ENCODE results near the gene FANCI. TPM values are rescaled to one million over a fixed set of nuclear protein-coding genes. Genes with fewer than 3 reads are reported as not detected.

The FANCI gene
- total RNA-seq, 1 donor from 2014 or later = 9.1 TPM

DNA sequence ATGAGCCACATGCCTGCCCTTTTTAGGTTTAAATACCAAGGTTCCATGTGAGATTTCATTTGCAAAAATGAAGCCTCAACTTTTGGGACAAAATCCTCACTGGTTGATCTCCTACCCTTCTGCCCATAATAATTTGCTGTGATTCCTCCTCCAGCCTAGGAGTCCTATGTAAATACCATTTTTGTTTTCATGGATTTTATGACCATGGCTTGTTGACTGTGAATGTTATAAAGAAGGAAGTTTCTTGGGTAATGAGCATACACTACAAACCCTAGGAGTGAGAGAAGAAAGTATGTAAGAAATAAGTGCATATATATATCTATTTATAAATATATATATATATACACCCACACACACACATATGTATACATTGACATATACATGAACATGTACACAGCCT is 35.5 kb upstream of the FANCI start:
- no peak for TF ChIP-seq POLR2A (IDR thresholded peaks at IDR 0.05)
- TF ChIP-seq, protein P1, sequence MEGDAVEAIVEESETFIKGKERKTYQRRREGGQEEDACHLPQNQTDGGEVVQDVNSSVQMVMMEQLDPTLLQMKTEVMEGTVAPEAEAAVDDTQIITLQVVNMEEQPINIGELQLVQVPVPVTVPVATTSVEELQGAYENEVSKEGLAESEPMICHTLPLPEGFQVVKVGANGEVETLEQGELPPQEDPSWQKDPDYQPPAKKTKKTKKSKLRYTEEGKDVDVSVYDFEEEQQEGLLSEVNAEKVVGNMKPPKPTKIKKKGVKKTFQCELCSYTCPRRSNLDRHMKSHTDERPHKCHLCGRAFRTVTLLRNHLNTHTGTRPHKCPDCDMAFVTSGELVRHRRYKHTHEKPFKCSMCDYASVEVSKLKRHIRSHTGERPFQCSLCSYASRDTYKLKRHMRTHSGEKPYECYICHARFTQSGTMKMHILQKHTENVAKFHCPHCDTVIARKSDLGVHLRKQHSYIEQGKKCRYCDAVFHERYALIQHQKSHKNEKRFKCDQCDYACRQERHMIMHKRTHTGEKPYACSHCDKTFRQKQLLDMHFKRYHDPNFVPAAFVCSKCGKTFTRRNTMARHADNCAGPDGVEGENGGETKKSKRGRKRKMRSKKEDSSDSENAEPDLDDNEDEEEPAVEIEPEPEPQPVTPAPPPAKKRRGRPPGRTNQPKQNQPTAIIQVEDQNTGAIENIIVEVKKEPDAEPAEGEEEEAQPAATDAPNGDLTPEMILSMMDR (IDR thresholded peaks at IDR 0.05) = no peak
- DNase-seq (ENCODE audit: extremely low spot score in 2 of 2) = no peak
- intact Hi-C loops (cut with DNase I) = loop anchor here (10.0 kb wide), 1 partner anchor 217 kb away; no protein-coding TSS in a partner anchor

DNA sequence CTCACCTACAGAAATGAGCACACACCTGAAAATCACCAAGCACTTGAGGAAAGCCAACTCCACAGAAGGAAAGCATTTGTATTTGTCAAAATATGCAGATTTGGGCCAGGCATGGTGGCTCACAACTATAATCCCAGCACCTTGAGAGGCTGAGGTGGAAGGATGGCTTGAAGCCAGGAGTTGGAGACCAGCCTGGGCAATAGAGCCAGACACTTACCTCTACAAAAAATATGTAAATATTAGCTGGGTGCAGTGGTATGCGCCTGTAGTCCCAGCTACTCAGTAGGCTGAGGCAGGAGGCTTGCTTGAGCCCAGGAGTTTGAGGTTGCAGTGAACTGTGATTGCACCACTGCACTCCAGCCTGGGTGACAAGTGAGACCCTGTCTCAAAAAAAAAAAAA is 34.7 kb upstream of the FANCI start:
- Histone ChIP-seq H3K27me3 (no peaks in the 10 kb centered on the region), H3K4me3 (no peak overlapping the region), H3K9me3 (no peaks in the 10 kb centered on the region), H3K36me3 (no peaks in the 10 kb centered on the region), H3K27ac (no peak overlapping the region), H3K4me1 (peaks cover 4% of the 10 kb centered on the region)
- DNase-seq (ENCODE audit: extremely low spot score in 2 of 2) = no peak
- intact Hi-C loops (cut with DNase I) = loop anchor here (10.0 kb wide), 1 partner anchor 216 kb away; no protein-coding TSS in a partner anchor
- no peak for TF ChIP-seq POLR2A (IDR thresholded peaks at IDR 0.05)
- TF ChIP-seq POLR2AphosphoS5 (IDR thresholded peaks at IDR 0.05; ENCODE audit: insufficient read depth in 1 of 2, low read depth in 1 of 2) = no peak
- TF ChIP-seq, protein P1 (IDR thresholded peaks at IDR 0.05) = no peak

More for the DNA sequence above, 35.5 kb upstream of the FANCI start:
- H3K9me3 ChIP-seq = no peaks in the 10 kb centered on the region
- no peak overlapping the region for H3K27ac ChIP-seq
- no peak overlapping the region for H3K4me3 ChIP-seq
- H3K4me1 ChIP-seq = peaks cover 4% of the 10 kb centered on the region
- H3K36me3 ChIP-seq = no peaks in the 10 kb centered on the region
- no peaks in the 10 kb centered on the region for H3K27me3 ChIP-seq

DNA sequence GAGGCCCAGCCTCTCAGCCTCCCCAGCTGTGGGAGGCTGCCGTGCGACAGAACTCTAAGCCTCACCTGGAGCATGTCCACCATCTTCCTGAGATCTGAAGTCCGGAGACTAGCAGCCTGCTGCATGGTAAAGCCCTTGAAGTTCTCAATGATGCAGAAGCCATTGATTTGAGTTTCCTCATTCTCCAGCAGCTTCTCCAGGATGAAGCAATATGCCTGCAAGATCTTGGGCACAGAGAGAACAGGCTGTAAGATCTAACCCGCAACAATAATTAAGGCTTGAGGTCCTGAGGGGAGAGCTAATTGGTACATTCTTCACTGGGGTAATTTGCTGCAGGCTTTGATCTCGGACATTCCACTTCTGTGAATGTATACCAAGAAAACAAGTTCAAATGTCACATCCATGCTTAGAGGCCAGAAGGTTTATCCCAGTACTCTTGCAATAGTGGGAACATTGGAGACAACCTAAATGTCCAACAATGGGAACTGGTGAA is 32.1 kb upstream of the FANCI start:
- no peak overlapping the region for H3K27ac ChIP-seq
- DNase-seq (ENCODE audit: extremely low spot score in 2 of 2) = no peak
- H3K36me3 ChIP-seq = no peaks in the 10 kb centered on the region
- TF ChIP-seq, protein P1 (IDR thresholded peaks at IDR 0.05) = no peak
- no peak for TF ChIP-seq POLR2AphosphoS5 (IDR thresholded peaks at IDR 0.05; ENCODE audit: insufficient read depth in 1 of 2, low read depth in 1 of 2)
- TF ChIP-seq POLR2A (IDR thresholded peaks at IDR 0.05) = no peak
- H3K27me3 ChIP-seq = no peaks in the 10 kb centered on the region
- H3K9me3 ChIP-seq = no peaks in the 10 kb centered on the region
- intact Hi-C loops (cut with DNase I) = no loop called here
- peaks cover 4% of the 10 kb centered on the region for H3K4me1 ChIP-seq
- no peak overlapping the region for H3K4me3 ChIP-seq

DNA sequence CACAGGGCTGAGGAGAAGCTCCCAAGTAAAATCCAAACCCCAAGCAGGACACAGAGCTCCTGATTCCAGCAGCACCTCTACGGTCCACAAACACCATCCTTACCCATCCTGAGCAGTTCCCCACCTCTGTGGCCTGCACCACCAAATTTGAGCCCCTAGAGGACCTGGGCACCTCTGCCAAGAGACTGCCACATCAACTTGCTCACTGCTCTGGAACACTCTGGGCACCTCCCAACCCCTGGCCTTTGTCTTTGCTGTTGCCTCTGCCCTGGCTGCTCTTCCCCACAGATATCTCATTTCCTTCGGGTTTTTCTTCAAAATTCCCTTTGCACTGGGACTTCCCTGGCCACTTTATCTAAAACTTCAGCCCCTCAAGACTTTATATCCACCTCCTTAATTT is 28.2 kb upstream of the FANCI start:
- H3K4me1 ChIP-seq = no peaks in the 10 kb centered on the region
- no peaks in the 10 kb centered on the region for H3K36me3 ChIP-seq
- TF ChIP-seq POLR2A (IDR thresholded peaks at IDR 0.05) = no peak
- TF ChIP-seq, protein P1 (IDR thresholded peaks at IDR 0.05) = no peak
- no peak for TF ChIP-seq POLR2AphosphoS5 (IDR thresholded peaks at IDR 0.05; ENCODE audit: insufficient read depth in 1 of 2, low read depth in 1 of 2)
- H3K9me3 ChIP-seq = no peaks in the 10 kb centered on the region
- H3K27me3 ChIP-seq = no peaks in the 10 kb centered on the region
- no peak for DNase-seq (ENCODE audit: extremely low spot score in 2 of 2)
- no peak overlapping the region for H3K4me3 ChIP-seq
- no peak overlapping the region for H3K27ac ChIP-seq
- intact Hi-C loops (cut with DNase I) = no loop called here

DNA sequence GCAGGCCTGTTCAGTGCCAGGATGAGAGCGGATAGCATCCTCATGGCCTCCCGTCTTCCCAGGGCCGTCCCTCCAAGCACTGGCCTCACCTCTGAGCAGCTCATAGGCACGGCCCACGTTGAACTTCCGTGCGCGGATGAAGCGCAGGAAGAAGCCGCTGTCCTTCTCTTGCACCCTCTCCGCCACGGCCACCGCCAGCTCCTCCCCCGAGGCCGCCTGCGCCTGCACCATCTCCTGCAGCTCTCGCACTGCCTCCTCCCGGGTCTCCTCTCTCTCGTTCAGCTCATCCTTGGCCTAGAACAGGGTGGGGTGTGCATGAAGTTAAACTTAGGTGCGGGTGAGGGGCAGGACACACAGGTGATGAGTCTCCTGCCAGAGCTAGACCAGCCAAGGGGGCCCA is 26.7 kb upstream of the FANCI start:
- no peaks in the 10 kb centered on the region for H3K9me3 ChIP-seq
- DNase-seq (ENCODE audit: extremely low spot score in 2 of 2) = no peak
- no peak overlapping the region for H3K27ac ChIP-seq
- H3K27me3 ChIP-seq = no peaks in the 10 kb centered on the region
- H3K4me1 ChIP-seq = no peaks in the 10 kb centered on the region
- TF ChIP-seq POLR2AphosphoS5 (IDR thresholded peaks at IDR 0.05; ENCODE audit: insufficient read depth in 1 of 2, low read depth in 1 of 2) = no peak
- TF ChIP-seq, protein P1 (IDR thresholded peaks at IDR 0.05) = no peak
- TF ChIP-seq POLR2A (IDR thresholded peaks at IDR 0.05) = no peak
- intact Hi-C loops (cut with DNase I) = no loop called here
- H3K4me3 ChIP-seq = no peak overlapping the region
- no peaks in the 10 kb centered on the region for H3K36me3 ChIP-seq
